ENCODE results near the gene HMOX2.

The HMOX2 gene

GRCh38 chr16:4514606-4515005 is 38.4 kb downstream of the HMOX2 start:
- no peak for TF ChIP-seq TOX (CRISPR knock-in tag; IDR thresholded peaks at IDR 0.05; ENCODE audit: borderline replicate concordance)
- no peak for TF ChIP-seq ZNF70 (CRISPR knock-in tag; IDR thresholded peaks at IDR 0.05)
- no peak for TF ChIP-seq CREB5 (CRISPR knock-in tag; IDR thresholded peaks at IDR 0.05; ENCODE audit: low read depth)
- TF ChIP-seq ZFP3 (CRISPR knock-in tag; IDR thresholded peaks at IDR 0.05): no peak
- TF ChIP-seq ARNTL (CRISPR knock-in tag; IDR thresholded peaks at IDR 0.05; ENCODE audit: borderline replicate concordance, low read depth): no peak
- TF ChIP-seq BACH2 (CRISPR knock-in tag; IDR thresholded peaks at IDR 0.05; ENCODE audit: borderline replicate concordance): no peak
- no peak for TF ChIP-seq TCF4 (CRISPR knock-in tag; IDR thresholded peaks at IDR 0.05; ENCODE audit: borderline replicate concordance)
- no peak for TF ChIP-seq CSDC2 (CRISPR knock-in tag; IDR thresholded peaks at IDR 0.05)
- no peak for TF ChIP-seq OSR1 (CRISPR knock-in tag; IDR thresholded peaks at IDR 0.05)
- TF ChIP-seq RARB (CRISPR knock-in tag; IDR thresholded peaks at IDR 0.05): no peak
- ATAC-seq: no peak

DNA sequence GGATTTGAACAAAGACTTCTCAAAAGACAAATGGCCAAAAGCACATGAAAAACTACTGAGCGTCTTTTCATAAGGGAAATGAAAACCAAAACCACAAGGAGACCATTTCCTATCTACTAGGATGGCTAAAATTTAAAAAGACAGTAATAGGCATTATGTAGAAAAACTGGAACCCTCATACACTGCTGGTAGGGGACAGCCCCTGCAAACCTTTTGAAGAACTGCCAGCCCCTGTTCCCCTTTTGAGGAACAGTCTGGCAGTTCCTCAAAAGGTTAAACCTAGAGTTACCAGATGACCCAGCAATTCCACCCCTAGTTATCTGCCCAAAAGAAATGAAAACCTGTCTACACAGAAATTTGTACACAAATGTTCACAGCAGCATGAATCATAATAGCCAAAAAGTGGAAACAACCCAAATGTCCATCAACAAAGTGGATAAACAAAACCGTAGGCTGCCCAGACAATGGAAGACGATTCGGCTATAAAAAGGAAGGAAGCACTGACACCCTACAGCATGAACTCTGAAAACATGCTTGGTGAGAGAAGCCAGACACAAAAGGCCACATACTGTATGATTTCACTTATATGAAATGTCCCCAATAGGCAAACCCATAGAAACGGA is 39.5 kb downstream of the HMOX2 start:
- TF ChIP-seq ZNF70 (CRISPR knock-in tag; IDR thresholded peaks at IDR 0.05) (no peak), ZNF8 (CRISPR knock-in tag; IDR thresholded peaks at IDR 0.05) (no peak), ZC3H10 (CRISPR knock-in tag; IDR thresholded peaks at IDR 0.05) (no peak), OSR1 (CRISPR knock-in tag; IDR thresholded peaks at IDR 0.05) (no peak), RARB (CRISPR knock-in tag; IDR thresholded peaks at IDR 0.05) (no peak), POU6F1 (CRISPR knock-in tag; IDR thresholded peaks at IDR 0.05; ENCODE audit: borderline replicate concordance, low read depth) (no peak), CSDC2 (CRISPR knock-in tag; IDR thresholded peaks at IDR 0.05) (no peak), TCF4 (CRISPR knock-in tag; IDR thresholded peaks at IDR 0.05; ENCODE audit: borderline replicate concordance) (no peak), ISL1 (CRISPR knock-in tag; IDR thresholded peaks at IDR 0.05) (no peak), ESRRG (CRISPR knock-in tag; IDR thresholded peaks at IDR 0.05) (no peak)
- TF ChIP-seq, protein P1, sequence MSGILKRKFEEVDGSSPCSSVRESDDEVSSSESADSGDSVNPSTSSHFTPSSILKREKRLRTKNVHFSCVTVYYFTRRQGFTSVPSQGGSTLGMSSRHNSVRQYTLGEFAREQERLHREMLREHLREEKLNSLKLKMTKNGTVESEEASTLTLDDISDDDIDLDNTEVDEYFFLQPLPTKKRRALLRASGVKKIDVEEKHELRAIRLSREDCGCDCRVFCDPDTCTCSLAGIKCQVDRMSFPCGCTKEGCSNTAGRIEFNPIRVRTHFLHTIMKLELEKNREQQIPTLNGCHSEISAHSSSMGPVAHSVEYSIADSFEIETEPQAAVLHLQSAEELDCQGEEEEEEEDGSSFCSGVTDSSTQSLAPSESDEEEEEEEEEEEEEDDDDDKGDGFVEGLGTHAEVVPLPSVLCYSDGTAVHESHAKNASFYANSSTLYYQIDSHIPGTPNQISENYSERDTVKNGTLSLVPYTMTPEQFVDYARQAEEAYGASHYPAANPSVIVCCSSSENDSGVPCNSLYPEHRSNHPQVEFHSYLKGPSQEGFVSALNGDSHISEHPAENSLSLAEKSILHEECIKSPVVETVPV (CRISPR knock-in tag; IDR thresholded peaks at IDR 0.05): no peak
- no peak for ATAC-seq

DNA sequence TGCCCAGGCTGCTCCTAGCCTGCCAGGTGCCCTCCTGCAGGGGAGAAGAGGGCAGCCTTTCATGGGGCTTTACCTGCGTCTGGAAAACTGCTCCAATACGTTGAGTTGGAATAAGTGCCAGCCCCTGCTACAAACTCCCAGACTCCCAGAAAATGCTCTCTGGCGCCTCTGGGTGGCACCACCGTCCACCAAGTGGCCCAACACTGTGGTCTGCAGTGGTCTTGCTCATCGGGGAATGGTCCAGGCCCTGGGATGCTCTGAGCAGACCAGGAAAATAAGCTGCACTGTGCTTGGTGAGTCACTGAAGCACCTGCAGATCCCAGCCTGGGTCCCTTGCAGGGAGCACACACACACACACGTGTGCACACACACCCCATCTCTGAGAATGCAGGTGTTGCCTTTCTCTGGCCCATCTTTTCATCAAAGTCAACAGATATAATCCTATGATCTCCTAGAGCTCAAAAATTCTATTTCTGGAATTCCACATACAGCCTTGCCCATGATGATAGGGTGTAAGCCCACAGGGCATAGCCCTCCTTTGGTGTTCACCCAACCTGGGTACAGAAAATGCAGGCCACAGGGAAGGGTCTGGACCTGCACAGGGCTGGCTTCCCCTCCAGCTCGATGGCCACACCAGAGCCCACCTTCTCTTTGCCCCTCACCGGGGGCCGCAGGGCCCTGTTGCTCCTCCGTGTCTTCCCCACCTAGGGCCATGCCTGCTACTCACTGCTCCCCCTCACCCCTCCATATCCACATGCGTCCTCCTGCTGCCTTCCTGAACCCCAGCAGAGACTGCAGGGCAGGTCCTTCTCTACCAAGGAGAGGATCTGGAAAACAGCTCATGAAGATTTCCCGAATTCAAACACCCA is 41.8 kb downstream of the HMOX2 start:
- TF ChIP-seq SNAI2 (CRISPR knock-in tag; IDR thresholded peaks at IDR 0.05) (no peak), POU6F1 (CRISPR knock-in tag; IDR thresholded peaks at IDR 0.05; ENCODE audit: borderline replicate concordance, low read depth) (no peak), TCF4 (CRISPR knock-in tag; IDR thresholded peaks at IDR 0.05; ENCODE audit: borderline replicate concordance) (no peak), CSDC2 (CRISPR knock-in tag; IDR thresholded peaks at IDR 0.05) (no peak), ISL1 (CRISPR knock-in tag; IDR thresholded peaks at IDR 0.05) (no peak), ZNF70 (CRISPR knock-in tag; IDR thresholded peaks at IDR 0.05) (no peak), ESRRG (CRISPR knock-in tag; IDR thresholded peaks at IDR 0.05) (no peak), BACH2 (CRISPR knock-in tag; IDR thresholded peaks at IDR 0.05; ENCODE audit: borderline replicate concordance) (no peak), CREB5 (CRISPR knock-in tag; IDR thresholded peaks at IDR 0.05; ENCODE audit: low read depth) (no peak)
- TF ChIP-seq, protein P2, sequence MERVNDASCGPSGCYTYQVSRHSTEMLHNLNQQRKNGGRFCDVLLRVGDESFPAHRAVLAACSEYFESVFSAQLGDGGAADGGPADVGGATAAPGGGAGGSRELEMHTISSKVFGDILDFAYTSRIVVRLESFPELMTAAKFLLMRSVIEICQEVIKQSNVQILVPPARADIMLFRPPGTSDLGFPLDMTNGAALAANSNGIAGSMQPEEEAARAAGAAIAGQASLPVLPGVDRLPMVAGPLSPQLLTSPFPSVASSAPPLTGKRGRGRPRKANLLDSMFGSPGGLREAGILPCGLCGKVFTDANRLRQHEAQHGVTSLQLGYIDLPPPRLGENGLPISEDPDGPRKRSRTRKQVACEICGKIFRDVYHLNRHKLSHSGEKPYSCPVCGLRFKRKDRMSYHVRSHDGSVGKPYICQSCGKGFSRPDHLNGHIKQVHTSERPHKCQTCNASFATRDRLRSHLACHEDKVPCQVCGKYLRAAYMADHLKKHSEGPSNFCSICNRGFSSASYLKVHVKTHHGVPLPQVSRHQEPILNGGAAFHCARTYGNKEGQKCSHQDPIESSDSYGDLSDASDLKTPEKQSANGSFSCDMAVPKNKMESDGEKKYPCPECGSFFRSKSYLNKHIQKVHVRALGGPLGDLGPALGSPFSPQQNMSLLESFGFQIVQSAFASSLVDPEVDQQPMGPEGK (CRISPR knock-in tag; IDR thresholded peaks at IDR 0.05; ENCODE audit: borderline replicate concordance): no peak
- TF ChIP-seq, protein P1 (CRISPR knock-in tag; IDR thresholded peaks at IDR 0.05): no peak
- ATAC-seq: peak; percentile 68

All from SK-N-SH treated with all-trans-retinoic acid at 6 μM for 48 hours (cell line).